Caco-2 (cell line): ENCODE results near the gene MLXIP. TPM values are rescaled to one million over a fixed set of nuclear protein-coding genes. Genes with fewer than 3 reads are reported as not detected.

Source experiments
- Bru-seq: library from RNA; stranded (reverse); fragments of 400-500 nt; gene quantifications from one replicate; lab custom pipeline; 2021; lab: Mats Ljungman, UMichigan
- BruChase-seq, 2 experiments: library from RNA; stranded (reverse); fragments of 400-500 nt; gene quantifications; one replicate each; lab custom pipeline; 2021; lab: Mats Ljungman, UMichigan
- BruUV-seq: library from RNA; stranded (reverse); fragments of 400-500 nt; replicated peaks from 2 replicates; lab custom pipeline; 2021; lab: Mats Ljungman, UMichigan
- CTCF ChIA-PET: fragments of 300-600 bp; sonication (Branson Sonifier 250); formaldehyde crosslinking; loops from one replicate; lab custom pipeline; 2022; ENCODE audit warnings: antibody characterized with exemption; lab: Charles Lee
- POLR2A ChIA-PET: fragments of 300-600 bp; sonication (Branson Sonifier 250); formaldehyde crosslinking; loops from one replicate; lab custom pipeline; 2022; ENCODE audit warnings: antibody characterized with exemption; lab: Charles Lee
- DNase-seq, 2 experiments: peaks; one replicate each; pipeline versions ENCODE4 v3.0.0 to v3.0.0-alpha.2; 2020 to 2022
- H3K27me3 ChIP-seq: replicated peaks from 2 replicates; pipeline ENCODE4 v1.6.0; 2011; ENCODE audit warnings: low read length; ENCODE audit not compliant: control insufficient read depth, insufficient read depth
- H3K36me3 ChIP-seq: 2 replicates; pipeline ENCODE4 v1.5.1; 2011; ENCODE audit warnings: low read length; ENCODE audit not compliant: control insufficient read depth, insufficient read depth
- H3K4me1 ChIP-seq: fragments of 250-450 bp; sonication (Bioruptor Pico); 2 replicates; pipeline ENCODE4 v1.5.1; 2020; ENCODE audit warnings: mild to moderate bottlenecking
- H3K4me3 ChIP-seq: 2 replicates; pipeline ENCODE4 v1.5.1; 2011; ENCODE audit warnings: low read depth, mild to moderate bottlenecking, control low read depth, low read length
- H3K9me3 ChIP-seq: fragments of 250-450 bp; sonication (Bioruptor Pico); 2 replicates; pipeline ENCODE4 v1.5.1; 2020; ENCODE audit warnings: mild to moderate bottlenecking, moderate library complexity
- H3K27ac Mint-ChIP-seq: one replicate; pipeline ENCODE4 v1.8.0; 2022; ENCODE audit warnings: mixed read lengths; ENCODE audit not compliant: unreplicated experiment
- H3K27me3 Mint-ChIP-seq: one replicate; pipeline ENCODE4 v1.8.0; 2022; ENCODE audit warnings: mixed read lengths; ENCODE audit not compliant: insufficient read depth, unreplicated experiment
- H3K36me3 Mint-ChIP-seq: one replicate; pipeline ENCODE4 v1.8.0; 2022; ENCODE audit warnings: mild to moderate bottlenecking, mixed read lengths; ENCODE audit not compliant: insufficient read depth, unreplicated experiment
- H3K4me1 Mint-ChIP-seq: one replicate; pipeline ENCODE4 v1.8.0; 2022; ENCODE audit warnings: low read depth, mixed read lengths; ENCODE audit not compliant: unreplicated experiment
- H3K4me3 Mint-ChIP-seq: one replicate; pipeline ENCODE4 v1.8.0; 2022; ENCODE audit warnings: mild to moderate bottlenecking, moderate library complexity, mixed read lengths; ENCODE audit not compliant: unreplicated experiment
- H3K9me3 Mint-ChIP-seq: one replicate; pipeline ENCODE4 v1.8.0; 2022; ENCODE audit warnings: mixed read lengths; ENCODE audit not compliant: unreplicated experiment
- CTCF ChIP-seq, 2 experiments: fragments of 200-600 bp in 1 of 2; IDR thresholded peaks; 1 replicate in 1 of 2; 2 replicates in 1 of 2; pipeline versions ENCODE4 v1.5.1 to v1.8.0; 2011 to 2022; ENCODE audit warnings: antibody characterized with exemption in 1 of 2, control low read depth in 1 of 2, inconsistent platforms in 1 of 2, low read depth in 1 of 2, low read length in 1 of 2, mild to moderate bottlenecking in 1 of 2, moderate library complexity in 1 of 2; ENCODE audit not compliant: insufficient read depth in 1 of 2, severe bottlenecking in 1 of 2, unreplicated experiment in 1 of 2
- intact Hi-C: fragments of 100-400 bp; cut with micrococcal nuclease; formaldehyde crosslinking; loops from one replicate; pipeline ENCODE4 v1.10.0; 2022; ENCODE audit not compliant: unreplicated experiment
- long read RNA-seq: library from polyadenylated mRNA; stranded (forward); transcript quantifications from one replicate; pipeline ENCODE4 v2.0.0, GENCODE V29; 2022
- total RNA-seq: library from RNA; stranded (reverse); gene quantifications from 2 replicates; pipeline ENCODE4 v1.2.3, GENCODE V29; 2022

MLXIP gene
- 51.3 and 54.5 TPM in 2 replicates for total RNA-seq
- percentile 68 among the genes with signal in this experiment for Bru-seq, nascent RNA
- BruChase-seq, experiment 1, labeled RNA remaining after a 2-hour chase, result percentile 73 among the genes with signal in this experiment
- BruChase-seq, experiment 2, labeled RNA remaining after a 6-hour chase, result percentile 86 among the genes with signal in this experiment
- long read RNA-seq, full-length matches to known transcripts, result 29 of 85 reads
- long read RNA-seq, partial matches to known transcripts, result 19 of 85 reads
- long read RNA-seq, other reads (novel, unspliced or antisense), result 37 of 85 reads

GRCh38 chr12:122078141-122079032, at the start of gene MLXIP:
TSS of gene MLXIP (plus strand) at chr12:122078756. CDS start at chr12:122078854, 98 bp downstream.
- no peaks in the 10 kb centered on the region for H3K27me3 ChIP-seq
- POLR2A ChIA-PET, result interaction anchor here (0.5 to 2.0 kb wide), 16 partner anchors 9 to 195 kb away, joined by 3 to 17 read pairs (median 4); partner anchors contain the start of gene DIABLO
- H3K4me1 ChIP-seq, result peaks cover 17% of the 10 kb centered on the region
- DNase-seq, result peak; percentile 92 to 95
- Mint-ChIP-seq H3K4me3 (peak within 1 kb of the TSS; percentile 76), H3K4me1 (peaks cover 19% of the 10 kb centered on the region), H3K27ac (peak within 1 kb of the TSS; percentile 71), H3K27me3 (no peaks in the 10 kb centered on the region), H3K9me3 (no peaks in the 10 kb centered on the region), H3K36me3 (peaks cover 20% of the 10 kb centered on the region)
- peak within 1 kb of the TSS; percentile 64 for H3K4me3 ChIP-seq
- no peaks in the 10 kb centered on the region for H3K9me3 ChIP-seq
- BruUV-seq, result TSS peak; percentile 86
- TF ChIP-seq CTCF (IDR thresholded peaks at IDR 0.05; ENCODE audit: insufficient read depth in 1 of 2, low read depth in 1 of 2, low read length in 1 of 2, severe bottlenecking in 1 of 2, unreplicated experiment in 1 of 2), result no peak
- intact Hi-C loops, result loop anchor here (1.0 to 5.0 kb wide), 3 partner anchors 14 to 44 kb away; no protein-coding TSS in a partner anchor
- no peaks in the 10 kb centered on the region for H3K36me3 ChIP-seq
- CTCF ChIA-PET, result interaction anchor here (0.6 to 1.6 kb wide), 6 partner anchors 15 to 1918 kb away, joined by 3 to 7 read pairs (median 4); no protein-coding TSS in a partner anchor

GRCh38 chr12:122028905-122029560, 49.5 kb upstream of the MLXIP start:
- CTCF ChIA-PET, result interaction anchor here (0.6 to 0.7 kb wide), 2 partner anchors 70 to 218 kb away, joined by 3 to 5 read pairs; no protein-coding TSS in a partner anchor
- Histone ChIP-seq H3K36me3 (no peaks in the 10 kb centered on the region), H3K4me3 (no peak overlapping the region), H3K4me1 (peaks cover 2% of the 10 kb centered on the region), H3K9me3 (no peaks in the 10 kb centered on the region), H3K27me3 (no peaks in the 10 kb centered on the region)
- Mint-ChIP-seq H3K4me1 (no peaks in the 10 kb centered on the region), H3K4me3 (no peak overlapping the region), H3K36me3 (no peaks in the 10 kb centered on the region), H3K9me3 (no peaks in the 10 kb centered on the region), H3K27ac (no peak overlapping the region), H3K27me3 (no peaks in the 10 kb centered on the region)
- no TSS peak for BruUV-seq
- intact Hi-C loops, result no loop called here
- POLR2A ChIA-PET, result no interaction called here
- no peak for TF ChIP-seq CTCF (IDR thresholded peaks at IDR 0.05; ENCODE audit: insufficient read depth in 1 of 2, low read depth in 1 of 2, low read length in 1 of 2, severe bottlenecking in 1 of 2, unreplicated experiment in 1 of 2)
- DNase-seq, result no peak
